ENCODE results near the gene SOWAHC.

- no peak for TF ChIP-seq CTCF (IDR thresholded peaks at IDR 0.05)
- no peak for TF ChIP-seq POLR2A (IDR thresholded peaks at IDR 0.05)
Measured at GRCh38 chr2:109645412-109646184, 31.4 kb downstream of the SOWAHC start.

All from Peyer's patch (tissue), 4 donors.